Bronchial epithelial cell (primary cell): ENCODE data around the gene CLTC. TPM values are rescaled to one million over a fixed set of nuclear protein-coding genes. Genes with fewer than 3 reads are reported as not detected.

Experiments
- DNase-seq: peaks from one replicate; pipeline ENCODE4 v3.0.0-alpha.2; 2010; ENCODE audit warnings: low read depth
- FAIRE-seq: peaks from 2 replicates; lab custom pipeline; 2011; peaks lifted over from hg19 to GRCh38; lab: Jason Lieb, UNC
- H3K27me3 ChIP-seq: 2 replicates; pipeline ENCODE4 v1.5.1; 2011; ENCODE audit warnings: low read length; ENCODE audit not compliant: control insufficient read depth, insufficient read depth
- H3K36me3 ChIP-seq: 2 replicates; pipeline ENCODE4 v1.5.1; 2011; ENCODE audit warnings: low read length; ENCODE audit not compliant: control insufficient read depth, insufficient read depth
- H3K4me3 ChIP-seq: 2 replicates; pipeline ENCODE4 v1.5.1; 2011; ENCODE audit warnings: mild to moderate bottlenecking, low read depth, low read length, control low read depth
- total RNA-seq: library from RNA; depleted of rRNA; stranded (reverse); fragments of >200 nt; gene quantifications from 2 replicates; pipeline ENCODE4 v1.2.1, GENCODE V29; 2014
- TF ChIP-seq, protein P1 (sequence below): IDR thresholded peaks from 2 replicates; pipeline ENCODE4 v1.5.1; 2011; ENCODE audit warnings: mild to moderate bottlenecking, moderate library complexity, low read length, control low read depth, inconsistent platforms; ENCODE audit not compliant: insufficient read depth, severe bottlenecking

The CLTC gene
- total RNA-seq, 1 donor from 2014 or later = 251 TPM

DNA sequence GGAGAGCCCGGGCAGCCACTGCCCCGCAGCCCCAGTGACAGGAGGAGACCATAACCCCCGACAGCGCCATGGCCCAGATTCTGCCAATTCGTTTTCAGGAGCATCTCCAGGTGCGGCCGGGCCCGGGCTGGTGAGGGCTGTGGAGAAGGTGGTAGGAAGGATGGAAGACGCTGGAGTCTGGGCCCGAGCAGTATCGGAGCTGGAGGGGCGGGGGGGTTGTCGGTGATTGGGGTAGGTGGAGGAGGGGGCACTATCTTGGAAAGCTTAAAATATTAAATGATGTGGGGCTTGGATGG lies 317 bp downstream of the CLTC start:
- TF ChIP-seq, protein P1, sequence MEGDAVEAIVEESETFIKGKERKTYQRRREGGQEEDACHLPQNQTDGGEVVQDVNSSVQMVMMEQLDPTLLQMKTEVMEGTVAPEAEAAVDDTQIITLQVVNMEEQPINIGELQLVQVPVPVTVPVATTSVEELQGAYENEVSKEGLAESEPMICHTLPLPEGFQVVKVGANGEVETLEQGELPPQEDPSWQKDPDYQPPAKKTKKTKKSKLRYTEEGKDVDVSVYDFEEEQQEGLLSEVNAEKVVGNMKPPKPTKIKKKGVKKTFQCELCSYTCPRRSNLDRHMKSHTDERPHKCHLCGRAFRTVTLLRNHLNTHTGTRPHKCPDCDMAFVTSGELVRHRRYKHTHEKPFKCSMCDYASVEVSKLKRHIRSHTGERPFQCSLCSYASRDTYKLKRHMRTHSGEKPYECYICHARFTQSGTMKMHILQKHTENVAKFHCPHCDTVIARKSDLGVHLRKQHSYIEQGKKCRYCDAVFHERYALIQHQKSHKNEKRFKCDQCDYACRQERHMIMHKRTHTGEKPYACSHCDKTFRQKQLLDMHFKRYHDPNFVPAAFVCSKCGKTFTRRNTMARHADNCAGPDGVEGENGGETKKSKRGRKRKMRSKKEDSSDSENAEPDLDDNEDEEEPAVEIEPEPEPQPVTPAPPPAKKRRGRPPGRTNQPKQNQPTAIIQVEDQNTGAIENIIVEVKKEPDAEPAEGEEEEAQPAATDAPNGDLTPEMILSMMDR = no peak
- Histone ChIP-seq H3K27me3 (no peaks in the 10 kb centered on the region), H3K36me3 (no peaks in the 10 kb centered on the region), H3K4me3 (peak overlapping the region; percentile 100)
- DNase-seq = no peak
- FAIRE-seq = no peak

DNA sequence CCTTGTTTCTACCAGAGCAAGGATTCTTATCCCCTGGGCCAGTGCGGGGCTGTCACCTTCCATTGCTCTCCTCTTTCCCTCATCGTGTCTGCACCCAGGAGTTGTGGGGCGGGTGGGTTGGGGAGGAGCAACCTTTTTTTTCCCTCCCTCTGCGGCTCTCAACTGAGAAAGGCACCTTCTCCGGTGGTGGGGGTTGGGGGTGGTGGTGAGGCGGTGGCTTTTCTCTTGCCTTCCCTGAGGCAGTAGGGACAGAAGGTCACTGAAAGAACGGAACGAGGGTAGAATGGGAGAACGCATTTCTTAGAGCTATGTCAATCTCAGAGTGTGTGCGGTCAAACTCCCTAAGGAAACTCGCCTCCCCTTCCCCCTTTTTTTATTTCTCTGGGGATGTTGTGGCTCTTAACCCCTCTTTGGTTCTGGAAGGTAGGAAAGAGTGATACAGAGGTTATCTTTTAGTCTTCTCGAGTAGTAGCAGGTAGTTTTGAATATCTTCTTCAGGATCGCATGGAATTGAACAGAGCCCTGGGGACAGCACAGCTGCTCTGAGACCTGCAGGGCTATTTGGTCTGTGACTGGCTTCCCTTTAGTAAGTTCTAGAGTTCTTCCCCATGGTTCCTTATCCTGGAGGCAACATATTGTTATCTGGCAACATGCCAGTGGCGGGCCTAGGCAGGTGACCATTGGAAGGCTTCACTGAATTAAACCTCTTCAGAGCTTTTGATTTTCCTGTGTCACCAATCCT lies 994 bp downstream of the CLTC start:
- Histone ChIP-seq H3K4me3 (peak overlapping the region; percentile 100), H3K27me3 (no peaks in the 10 kb centered on the region), H3K36me3 (no peaks in the 10 kb centered on the region)
- TF ChIP-seq, protein P1 = no peak
- peak; percentile 22 for DNase-seq
- FAIRE-seq = no peak

DNA sequence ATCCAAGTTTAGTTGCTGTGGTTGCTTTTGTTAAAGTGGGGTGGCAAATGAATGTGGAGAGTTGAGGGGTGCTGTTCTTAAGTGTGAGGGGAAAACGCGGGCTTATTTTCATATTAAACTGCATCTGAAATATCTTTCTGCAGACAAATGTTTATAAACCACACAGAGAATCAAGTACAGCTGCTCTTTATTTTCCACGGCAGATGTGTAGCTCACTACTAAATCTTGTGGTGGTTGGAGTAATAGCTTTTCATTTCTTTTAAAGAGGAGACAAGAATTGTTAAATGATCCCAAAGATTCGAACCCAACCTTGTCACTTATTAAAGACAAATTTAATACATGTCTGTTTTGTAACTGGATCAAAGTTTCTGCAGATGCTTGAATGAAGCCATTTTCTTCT lies 2.1 kb downstream of the CLTC start:
- no peak for FAIRE-seq
- DNase-seq = no peak
- TF ChIP-seq, protein P1 = no peak
- Histone ChIP-seq H3K4me3 (no peak overlapping the region), H3K27me3 (no peaks in the 10 kb centered on the region), H3K36me3 (no peaks in the 10 kb centered on the region)

DNA sequence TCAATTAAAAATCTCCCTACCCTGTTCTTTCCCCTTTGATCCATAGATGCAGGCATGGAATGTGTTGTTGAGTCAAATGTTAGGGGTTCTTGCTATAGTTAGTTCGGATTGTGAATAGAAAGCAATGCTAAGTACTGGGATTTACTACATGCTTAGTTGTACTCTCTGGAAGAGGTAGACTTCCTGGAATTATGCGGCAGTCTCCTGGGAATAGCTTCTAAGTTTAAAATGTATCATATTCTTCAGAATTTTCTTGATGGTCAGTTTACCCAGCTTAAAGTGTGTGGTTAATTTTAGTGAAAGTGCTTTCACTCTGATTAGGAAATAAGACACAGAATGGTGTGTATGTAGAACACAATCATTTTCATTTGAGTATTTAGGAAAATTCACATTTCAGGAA lies 3.5 kb downstream of the CLTC start:
- Histone ChIP-seq H3K4me3 (no peak overlapping the region), H3K36me3 (no peaks in the 10 kb centered on the region), H3K27me3 (no peaks in the 10 kb centered on the region)
- TF ChIP-seq, protein P1 = no peak
- DNase-seq = no peak
- no peak for FAIRE-seq

DNA sequence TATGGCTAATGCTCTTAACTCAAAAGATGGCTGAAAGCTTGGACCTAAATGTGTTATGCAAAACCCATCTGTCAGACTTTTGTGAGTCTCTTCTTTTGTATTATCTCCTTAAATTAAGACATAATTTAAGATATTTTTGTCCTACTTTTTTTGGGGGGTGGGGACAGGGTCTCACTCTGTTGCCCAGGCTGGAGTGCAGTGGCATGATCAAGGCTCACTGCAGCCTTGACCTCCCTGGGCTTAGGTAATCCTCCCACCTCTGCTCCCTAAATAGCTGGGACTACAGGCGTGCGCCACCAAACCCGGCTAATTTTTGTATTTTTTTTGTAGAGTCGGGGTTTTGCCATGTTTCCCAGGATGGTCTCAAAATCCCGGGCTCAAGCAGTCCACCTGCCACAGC lies 7.1 kb downstream of the CLTC start:
- H3K27me3 ChIP-seq = no peaks in the 10 kb centered on the region
- FAIRE-seq = no peak
- no peak for DNase-seq
- TF ChIP-seq, protein P1 = no peak
- peaks cover 5% of the 10 kb centered on the region for H3K36me3 ChIP-seq
- no peak overlapping the region for H3K4me3 ChIP-seq

DNA sequence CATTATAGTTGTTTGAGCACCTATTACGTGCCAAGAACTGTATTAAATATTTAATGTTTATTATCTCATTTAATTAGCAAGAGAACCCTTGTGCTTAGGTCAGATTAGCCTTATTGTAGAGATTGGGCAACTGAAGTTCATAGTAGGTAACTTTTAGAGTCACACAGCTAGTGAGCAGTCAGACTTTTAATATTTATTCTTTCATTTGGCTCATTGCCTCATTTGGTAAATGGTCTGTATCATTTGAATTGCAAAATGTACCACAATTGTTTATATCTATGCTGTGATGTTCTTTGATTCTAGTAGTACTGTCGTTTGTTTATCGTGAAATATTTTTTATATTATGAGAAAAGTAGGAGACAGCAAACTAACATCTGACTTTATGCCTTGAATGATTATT lies 7.6 kb downstream of the CLTC start:
- Histone ChIP-seq H3K27me3 (no peaks in the 10 kb centered on the region), H3K36me3 (peaks cover 5% of the 10 kb centered on the region), H3K4me3 (no peak overlapping the region)
- DNase-seq (no peak), FAIRE-seq (no peak)
- TF ChIP-seq, protein P1 = no peak
